SK-N-SH (cell line): Measurements from ENCODE around the gene KLK5. TPM values are rescaled to one million over a fixed set of nuclear protein-coding genes. Genes with fewer than 3 reads are reported as not detected.

Experiments
- CTCF ChIA-PET: fragments of 300-600, 350-600 bp; formaldehyde crosslinking; extraction: SDS; loops from one replicate; lab custom pipeline; 2021; lab: Yijun Ruan, JAX
- POLR2A ChIA-PET: fragments of 350-600 bp; sonication (Branson Sonifier 250); formaldehyde crosslinking; extraction: SDS; loops from one replicate; lab custom pipeline; 2020; ENCODE audit warnings: antibody characterized with exemption, inconsistent platforms; lab: Yijun Ruan, JAX
- DNase-seq: peaks from one replicate; pipeline ENCODE4 v3.0.0; 2012
- H2AFZ ChIP-seq: fragments of 200-600 bp; sonication (generic); 2 replicates; pipeline ENCODE4 v1.8.1; 2016; ENCODE audit warnings: antibody characterized with exemption, mild to moderate bottlenecking, low read depth
- H3F3A ChIP-seq: fragments of 200-600 bp; sonication (generic); replicated peaks from 2 replicates; pipeline ENCODE3; 2016; ENCODE audit warnings: antibody characterized with exemption, mild to moderate bottlenecking; ENCODE audit not compliant: insufficient read depth
- H3K27ac ChIP-seq, 2 experiments: fragments of 200-500 bp in 1 of 2; fragments of 200-600 bp in 1 of 2; sonication (Bioruptor generic) in 1 of 2; sonication (generic), shearing (Covaris generic) in 1 of 2; 2 replicates each; pipeline versions ENCODE4 v1.5.1 to v1.6.1; 2014 to 2016; ENCODE audit warnings: low read depth in 2 of 2, inconsistent platforms in 1 of 2, low read length in 1 of 2, mild to moderate bottlenecking in 1 of 2, mixed read lengths in 1 of 2
- H3K27me3 ChIP-seq: fragments of 200-600 bp; sonication (generic), shearing (Covaris generic); 2 replicates; pipeline ENCODE4 v1.6.1; 2016; ENCODE audit warnings: mixed run types; ENCODE audit not compliant: insufficient read depth
- H3K36me3 ChIP-seq, 2 experiments: fragments of 200-500 bp in 1 of 2; fragments of 200-600 bp in 1 of 2; sonication (Bioruptor generic) in 1 of 2; sonication (generic) in 1 of 2; replicated peaks in 1 of 2; 2 replicates each; pipeline versions ENCODE3 to v1.5.1; 2014 to 2016; ENCODE audit warnings: low read length in 1 of 2, mild to moderate bottlenecking in 1 of 2; ENCODE audit not compliant: insufficient read depth in 2 of 2, control insufficient read depth in 1 of 2
- H3K4me1 ChIP-seq, 2 experiments: fragments of 200-500 bp in 1 of 2; fragments of 200-600 bp in 1 of 2; sonication (Bioruptor generic) in 1 of 2; sonication (generic), shearing (Covaris generic) in 1 of 2; 2 replicates each; pipeline versions ENCODE4 v1.5.1 to v1.6.1; 2014 to 2016; ENCODE audit warnings: low read depth in 1 of 2, low read length in 1 of 2, mixed run types in 1 of 2; ENCODE audit not compliant: insufficient read depth in 2 of 2, control insufficient read depth in 1 of 2
- H3K4me2 ChIP-seq: fragments of 200-600 bp; sonication (generic), shearing (Covaris generic); 2 replicates; pipeline ENCODE4 v1.6.1; 2017; ENCODE audit warnings: mixed run types
- H3K4me3 ChIP-seq, 2 experiments: fragments of 200-500 bp in 1 of 2; fragments of 200-600 bp in 1 of 2; sonication (Bioruptor generic) in 1 of 2; sonication (generic), shearing (Covaris generic) in 1 of 2; 2 replicates each; pipeline versions ENCODE4 v1.5.1 to v1.8.1; 2014 to 2016; ENCODE audit warnings: low read depth in 2 of 2, inconsistent platforms in 1 of 2, low read length in 1 of 2, mild to moderate bottlenecking in 1 of 2, mixed read lengths in 1 of 2, moderate library complexity in 1 of 2
- H3K79me2 ChIP-seq: fragments of 200-600 bp; sonication (generic); 2 replicates; pipeline ENCODE4 v1.8.1; 2017; ENCODE audit warnings: mild to moderate bottlenecking; ENCODE audit not compliant: insufficient read depth
- H3K9ac ChIP-seq: fragments of 200-600 bp; sonication (generic); 2 replicates; pipeline ENCODE4 v1.6.1; 2017; ENCODE audit warnings: mixed run types
- H3K9me2 ChIP-seq: fragments of 200-600 bp; sonication (generic); 2 replicates; pipeline ENCODE4 v1.6.1; 2017; ENCODE audit warnings: mixed run types
- H3K9me3 ChIP-seq: fragments of 200-600 bp; sonication (generic); 2 replicates; pipeline ENCODE4 v1.6.1; 2017; ENCODE audit warnings: mixed run types, mild to moderate bottlenecking, moderate library complexity
- H4K20me1 ChIP-seq: fragments of 200-600 bp; sonication (generic); 2 replicates; pipeline ENCODE4 v1.6.1; 2017; ENCODE audit warnings: mild to moderate bottlenecking, mixed run types; ENCODE audit not compliant: insufficient read depth
- ELF1 ChIP-seq: IDR thresholded peaks from 2 replicates; pipeline ENCODE4 v1.4.0; 2012
- FOXJ3 ChIP-seq: sonication (generic); formaldehyde crosslinking; IDR thresholded peaks from 2 replicates; pipeline ENCODE4 v1.5.1; 2020; ENCODE audit warnings: mild to moderate bottlenecking, missing genetic modification reagents
- REST ChIP-seq: IDR thresholded peaks from 2 replicates; pipeline ENCODE4 v1.6.1; 2012; ENCODE audit warnings: mild to moderate bottlenecking, low read depth, low read length, moderate library complexity
- RXRA ChIP-seq: IDR thresholded peaks from 2 replicates; pipeline ENCODE4 v1.4.0; 2012; ENCODE audit warnings: low read depth, mild to moderate bottlenecking, borderline replicate concordance
- SIN3A ChIP-seq: IDR thresholded peaks from 2 replicates; pipeline ENCODE4 v1.6.1; 2012; ENCODE audit warnings: low read depth, mild to moderate bottlenecking, low read length, moderate library complexity, borderline replicate concordance
- USF1 ChIP-seq: IDR thresholded peaks from 2 replicates; pipeline ENCODE4 v1.4.0; 2012; ENCODE audit warnings: low read depth, borderline replicate concordance
- WGBS: methylation state at CpG from one replicate; pipeline ENCODE4 v1.1.6; 2017; ENCODE audit warnings: low lambda C conversion rate; 5-methylcytosine and 5-hydroxymethylcytosine counted together
- polyA plus RNA-seq, 3 experiments: library from polyadenylated mRNA; depleted of rRNA; stranded (reverse); fragments of >200 nt; gene quantifications; 2 replicates each; pipeline ENCODE4 v1.2.3, GENCODE V29; 2012

The KLK5 gene
- polyA plus RNA-seq, 1 of the 3 experiments (the other 2 are of a cell fraction), result not detected

DNA sequence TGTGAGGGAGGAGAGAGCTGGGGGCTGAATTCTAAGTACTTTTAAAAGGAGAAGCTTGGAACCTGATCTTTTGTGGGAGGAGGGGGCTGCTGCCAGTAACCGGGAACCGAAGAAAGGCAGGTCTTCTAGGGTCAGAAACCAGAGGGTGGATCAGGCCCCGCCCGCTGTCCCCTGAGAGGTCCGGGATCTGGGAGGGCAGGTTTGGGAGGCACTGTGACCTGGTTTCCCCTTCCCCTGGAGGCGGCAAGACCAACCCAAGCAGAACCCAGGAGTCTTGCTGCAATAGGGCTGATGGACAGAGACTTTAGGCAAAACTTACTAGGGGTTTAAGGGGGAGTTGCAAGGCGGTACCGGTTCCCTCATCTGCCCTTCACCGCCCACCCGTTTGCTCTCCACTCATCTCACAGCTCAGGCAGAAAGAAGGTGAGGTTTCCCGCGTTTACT is 49.3 kb upstream of the KLK5 start (continued):
- no peak for TF ChIP-seq SIN3A
- TF ChIP-seq ELF1, result no peak
- TF ChIP-seq, all 33 proteins: peak for 0

DNA sequence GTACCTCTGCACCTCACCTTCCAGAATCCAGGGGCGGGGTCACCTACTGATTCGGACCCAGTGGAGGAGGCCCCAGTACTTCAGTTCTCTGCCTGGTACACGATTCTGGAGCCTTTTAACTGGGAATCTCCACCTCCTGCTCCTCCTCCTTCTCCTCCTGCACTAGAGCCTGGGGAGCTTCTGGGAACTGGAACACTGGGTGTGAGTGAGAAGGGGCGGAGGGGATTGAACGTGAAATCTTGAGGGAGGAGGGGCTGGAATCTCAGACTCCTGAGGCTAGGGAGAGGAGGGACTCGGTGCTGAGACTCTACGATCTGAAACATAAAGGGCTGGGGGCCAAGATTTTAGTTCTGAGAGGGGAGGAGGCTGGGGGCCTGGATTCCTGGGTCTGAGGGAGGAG is 48.7 kb upstream of the KLK5 start, which contains the start of gene KLK8:
TSS of gene KLK8 (minus strand) at position 90 of the 400 bp plus-strand sequence. CDS start 437 bp downstream, outside the sequence.
- 10% methylated on average over 7 of the region's 7 CpGs for WGBS
- POLR2A ChIA-PET, result no interaction called here

More for the DNA sequence above, 48.7 kb upstream of the KLK5 start, which contains the start of gene KLK8:
- Histone ChIP-seq H3K9ac (no peak within 1 kb of the TSS), H3K9me2 (no peaks in the 10 kb centered on the region), H3K9me3 (no peaks in the 10 kb centered on the region)
- DNase-seq, result no peak
- TF ChIP-seq REST (no peak), FOXJ3 (no peak), USF1 (no peak), RXRA (no peak)
- TF ChIP-seq, all 33 proteins: peak for 0
- CTCF ChIA-PET, result interaction anchor here (0.8 kb wide), 1 partner anchor 15 kb away, joined by 3 read pairs; no protein-coding TSS in a partner anchor
- Histone ChIP-seq H2AFZ (no peak within 1 kb of the TSS), H3F3A (no peaks in the 10 kb centered on the region), H4K20me1 (no peaks in the 10 kb centered on the region), H3K27ac (no peak within 1 kb of the TSS), H3K4me3 (no peak within 1 kb of the TSS), H3K4me1 (no peaks in the 10 kb centered on the region), H3K79me2 (no peaks in the 10 kb centered on the region), H3K27me3 (peaks cover 20% of the 10 kb centered on the region; the same call in 1 of the 2 replicates), H3K36me3 (no peaks in the 10 kb centered on the region), H3K4me2 (no peak within 1 kb of the TSS)
